Mucosa of descending colon (tissue), 3 donors: ENCODE results near the gene ALPK3. TPM values are rescaled to one million over a fixed set of nuclear protein-coding genes. Genes with fewer than 3 reads are reported as not detected.

Experiments used
- ATAC-seq: fragments of 200-7000 bp; cut with Tn5 transposase; one replicate; pipeline ENCODE4 v1.9.1; 2020; ENCODE audit warnings: mild to moderate bottlenecking, moderate library complexity
- DNase-seq, 3 donors: peaks; one replicate each; pipeline ENCODE4 v3.0.0-alpha.2; 2020
- H3K36me3 ChIP-seq: fragments of 200-600 bp; one replicate; pipeline ENCODE4 v1.8.0; 2021; ENCODE audit warnings: low read depth, mild to moderate bottlenecking
- H3K4me1 ChIP-seq: fragments of 200-600 bp; one replicate; pipeline ENCODE4 v1.8.0; 2021; ENCODE audit warnings: low read depth, mild to moderate bottlenecking
- H3K4me3 ChIP-seq: fragments of 200-600 bp; one replicate; pipeline ENCODE4 v1.8.0; 2021; ENCODE audit warnings: mild to moderate bottlenecking
- H3K9me3 ChIP-seq: fragments of 200-600 bp; one replicate; pipeline ENCODE4 v1.8.0; 2021; ENCODE audit warnings: mild to moderate bottlenecking
- CTCF ChIP-seq: fragments of 200-600 bp; IDR thresholded peaks from one replicate; pipeline ENCODE4 v1.8.0; 2022; ENCODE audit warnings: antibody characterized with exemption, mild to moderate bottlenecking
- intact Hi-C, 2 donors: fragments of 100-400 bp; cut with DNase I in 1 of 2; cut with micrococcal nuclease in 1 of 2; formaldehyde crosslinking; loops; one replicate each; pipeline versions ENCODE4 v1.11.0 to v1.11.1; 2022; cut with DNase I, micrococcal nuclease
- total RNA-seq, 3 donors: library from RNA; stranded (reverse); fragmentation: NEBNext Ultra II Directional in 2 of 3; extraction: Animal tissue kit (Norgen Biotek cat#: 25700) in 2 of 3; gene quantifications; one replicate each; pipeline versions ENCODE4 v1.2.1 to v1.2.4, GENCODE V29; 2021 to 2023
- donor health status: DM: no; HTN: no; CAD: no; lungs with moderate emphysema.
- donor health status: DM: no; HTN: no; CAD: no.
- donor health status: DM: no; HTN: yes; CAD: no.

The ALPK3 gene
- total RNA-seq, 3 donors from 2014 or later: 1.3 to 15.3 (median 1.9) TPM

- Histone ChIP-seq H3K9me3 (no peaks in the 10 kb centered on the region), H3K36me3 (no peaks in the 10 kb centered on the region), H3K4me3 (no peak overlapping the region), H3K4me1 (peaks cover 3% of the 10 kb centered on the region)
- no peak for TF ChIP-seq CTCF
- peak; percentile 7 for ATAC-seq
- DNase-seq: no peak
- intact Hi-C loops: no loop called here
These were observed 2.2 kb downstream of the ALPK3 start for GRCh38 chr15:84819291-84819768.

GRCh38 chr15:84819791-84820190 is 2.6 kb downstream of the ALPK3 start:
- no peak for DNase-seq
- TF ChIP-seq CTCF: no peak
- ATAC-seq: no peak
- Histone ChIP-seq H3K9me3 (no peaks in the 10 kb centered on the region), H3K4me3 (no peak overlapping the region), H3K4me1 (peaks cover 3% of the 10 kb centered on the region), H3K36me3 (no peaks in the 10 kb centered on the region)
- intact Hi-C loops: loop anchor here in 1 of 2 donors (10.0 kb wide), 1 partner anchor 105 kb away; no protein-coding TSS in a partner anchor

GRCh38 chr15:84821501-84822021 is 4.4 kb downstream of the ALPK3 start:
- no peak for ATAC-seq
- TF ChIP-seq CTCF: no peak
- no peak for DNase-seq
- Histone ChIP-seq H3K4me1 (peaks cover 3% of the 10 kb centered on the region), H3K9me3 (no peaks in the 10 kb centered on the region), H3K4me3 (no peak overlapping the region), H3K36me3 (no peaks in the 10 kb centered on the region)
- intact Hi-C loops: loop anchor here in 1 of 2 donors (10.0 kb wide), 1 partner anchor 103 kb away; no protein-coding TSS in a partner anchor

GRCh38 chr15:84822653-84823281 is 5.6 kb downstream of the ALPK3 start:
- no peak for ATAC-seq
- Histone ChIP-seq H3K4me3 (no peak overlapping the region), H3K36me3 (no peaks in the 10 kb centered on the region), H3K4me1 (peaks cover 3% of the 10 kb centered on the region), H3K9me3 (no peaks in the 10 kb centered on the region)
- intact Hi-C loops: loop anchor here in 1 of 2 donors (10.0 kb wide), 1 partner anchor 102 kb away; no protein-coding TSS in a partner anchor
- no peak for TF ChIP-seq CTCF
- DNase-seq: no peak

- TF ChIP-seq CTCF: no peak
- Histone ChIP-seq H3K4me1 (no peaks in the 10 kb centered on the region), H3K4me3 (no peak overlapping the region), H3K9me3 (no peaks in the 10 kb centered on the region), H3K36me3 (no peaks in the 10 kb centered on the region)
- DNase-seq: no peak
- no peak for ATAC-seq
- intact Hi-C loops: loop anchor here in 1 of 2 donors (10.0 kb wide), 1 partner anchor 101 kb away; no protein-coding TSS in a partner anchor
These were observed 6.2 kb downstream of the ALPK3 start for GRCh38 chr15:84823282-84823878.
